AG04449 (cell line): ENCODE results near the gene ETV6.
"Not testable (repeated sequence)": the region's sequence is repeated elsewhere in the genome, so short reads cannot be mapped to it uniquely, and the experiment has no call there.

ENCODE experiments used
- CTCF ChIA-PET: fragments of 350-600 bp; formaldehyde crosslinking; extraction: SDS; loops from one replicate; lab custom pipeline; 2021; ENCODE audit warnings: antibody characterized with exemption; lab: Yijun Ruan, JAX
- POLR2A ChIA-PET: fragments of 400-600, 350-600 bp; formaldehyde crosslinking; extraction: SDS; loops from one replicate; lab custom pipeline; 2020; ENCODE audit warnings: antibody characterized with exemption, inconsistent platforms; lab: Yijun Ruan, JAX
- DNase-seq: peaks from one replicate; pipeline ENCODE4 v3.0.0-alpha.2; 2010; ENCODE audit warnings: low read depth, low spot score
- H3K4me3 ChIP-seq: 2 replicates; pipeline ENCODE4 v1.5.1; 2011; ENCODE audit warnings: low read depth, mild to moderate bottlenecking, control low read depth, low read length
- TF ChIP-seq, protein P1 (sequence below): IDR thresholded peaks from one replicate; pipeline ENCODE4 v1.5.1; 2011; ENCODE audit warnings: mild to moderate bottlenecking, moderate library complexity, low read length, control low read depth, inconsistent platforms; ENCODE audit not compliant: insufficient read depth; ENCODE audit errors: missing control alignments

ETV6 gene

GRCh38 chr12:11902525-11902875 lies 253.0 kb downstream of the ETV6 start:
- TF ChIP-seq, protein P1, sequence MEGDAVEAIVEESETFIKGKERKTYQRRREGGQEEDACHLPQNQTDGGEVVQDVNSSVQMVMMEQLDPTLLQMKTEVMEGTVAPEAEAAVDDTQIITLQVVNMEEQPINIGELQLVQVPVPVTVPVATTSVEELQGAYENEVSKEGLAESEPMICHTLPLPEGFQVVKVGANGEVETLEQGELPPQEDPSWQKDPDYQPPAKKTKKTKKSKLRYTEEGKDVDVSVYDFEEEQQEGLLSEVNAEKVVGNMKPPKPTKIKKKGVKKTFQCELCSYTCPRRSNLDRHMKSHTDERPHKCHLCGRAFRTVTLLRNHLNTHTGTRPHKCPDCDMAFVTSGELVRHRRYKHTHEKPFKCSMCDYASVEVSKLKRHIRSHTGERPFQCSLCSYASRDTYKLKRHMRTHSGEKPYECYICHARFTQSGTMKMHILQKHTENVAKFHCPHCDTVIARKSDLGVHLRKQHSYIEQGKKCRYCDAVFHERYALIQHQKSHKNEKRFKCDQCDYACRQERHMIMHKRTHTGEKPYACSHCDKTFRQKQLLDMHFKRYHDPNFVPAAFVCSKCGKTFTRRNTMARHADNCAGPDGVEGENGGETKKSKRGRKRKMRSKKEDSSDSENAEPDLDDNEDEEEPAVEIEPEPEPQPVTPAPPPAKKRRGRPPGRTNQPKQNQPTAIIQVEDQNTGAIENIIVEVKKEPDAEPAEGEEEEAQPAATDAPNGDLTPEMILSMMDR = no peak
- ChIA-PET CTCF (interaction anchor here (0.8 to 1.3 kb wide), 2 partner anchors 12 to 131 kb away, joined by 3 to 4 read pairs; no protein-coding TSS in a partner anchor), POLR2A (no interaction called here)
- no peak overlapping the region for H3K4me3 ChIP-seq
- no peak for DNase-seq

GRCh38 chr12:11904124-11904523 lies 254.7 kb downstream of the ETV6 start:
- H3K4me3 ChIP-seq = no peak overlapping the region
- TF ChIP-seq, protein P1 = no peak
- ChIA-PET POLR2A (no interaction called here), CTCF (no interaction called here)
- DNase-seq = no peak

DNA sequence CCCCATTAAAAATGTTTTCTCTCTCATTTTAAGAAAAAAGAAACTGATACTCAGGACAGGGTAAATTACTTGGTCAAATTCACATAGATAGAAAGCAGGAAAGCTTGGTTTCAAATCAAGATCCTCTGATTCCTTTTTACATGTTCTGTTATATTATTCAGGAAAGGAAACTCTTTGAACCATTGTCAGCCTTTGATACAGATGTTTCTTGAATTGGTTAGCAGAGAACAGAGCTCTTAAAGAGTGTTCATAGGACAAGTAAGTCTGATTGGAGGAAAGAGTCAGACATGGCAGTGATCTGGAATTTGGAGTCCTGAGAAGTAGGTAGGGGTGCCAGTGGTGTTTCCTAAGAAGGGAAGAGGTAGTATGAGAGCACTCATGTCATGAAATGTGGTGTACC lies 256.1 kb downstream of the ETV6 start:
- TF ChIP-seq, protein P1 = no peak
- ChIA-PET CTCF (interaction anchor here (1.2 to 2.1 kb wide), 2 partner anchors 128 to 324 kb away, joined by 3 to 5 read pairs; no protein-coding TSS in a partner anchor), POLR2A (no interaction called here)
- no peak for DNase-seq
- H3K4me3 ChIP-seq = no peak overlapping the region

GRCh38 chr12:11906286-11906935 lies 256.9 kb downstream of the ETV6 start:
- H3K4me3 ChIP-seq = no peak overlapping the region
- DNase-seq = peak; percentile 49
- TF ChIP-seq, protein P1 = no peak
- ChIA-PET CTCF (interaction anchor here (2.1 kb wide), 1 partner anchor 325 kb away, joined by 5 read pairs; no protein-coding TSS in a partner anchor), POLR2A (interaction anchor here (1.3 kb wide), 1 partner anchor 35 kb away, joined by 5 read pairs; no protein-coding TSS in a partner anchor)

DNA sequence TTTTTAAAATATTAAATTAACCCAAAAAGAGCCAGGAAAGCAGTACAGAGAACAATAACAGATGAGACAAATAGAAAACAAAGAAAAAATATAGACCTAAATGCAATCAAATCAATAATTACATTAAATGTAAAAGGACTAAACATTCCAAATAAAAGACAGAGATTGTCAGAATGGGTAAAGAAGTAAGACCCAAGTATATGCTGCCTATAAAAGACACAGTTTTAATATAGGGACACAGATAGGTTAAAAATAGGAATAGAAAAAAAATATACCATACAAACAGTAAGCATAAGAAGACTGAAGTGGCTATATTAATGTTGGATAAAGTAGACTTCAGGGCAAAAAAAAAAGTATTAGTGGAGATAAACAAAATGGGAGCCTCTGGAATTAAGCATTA lies 258.2 kb downstream of the ETV6 start:
- TF ChIP-seq, protein P1 = no peak
- ChIA-PET POLR2A (no interaction called here), CTCF (interaction anchor here (0.9 kb wide), 1 partner anchor 10 kb away, joined by 3 read pairs; no protein-coding TSS in a partner anchor)
- no peak for DNase-seq
- no peak overlapping the region for H3K4me3 ChIP-seq

DNA sequence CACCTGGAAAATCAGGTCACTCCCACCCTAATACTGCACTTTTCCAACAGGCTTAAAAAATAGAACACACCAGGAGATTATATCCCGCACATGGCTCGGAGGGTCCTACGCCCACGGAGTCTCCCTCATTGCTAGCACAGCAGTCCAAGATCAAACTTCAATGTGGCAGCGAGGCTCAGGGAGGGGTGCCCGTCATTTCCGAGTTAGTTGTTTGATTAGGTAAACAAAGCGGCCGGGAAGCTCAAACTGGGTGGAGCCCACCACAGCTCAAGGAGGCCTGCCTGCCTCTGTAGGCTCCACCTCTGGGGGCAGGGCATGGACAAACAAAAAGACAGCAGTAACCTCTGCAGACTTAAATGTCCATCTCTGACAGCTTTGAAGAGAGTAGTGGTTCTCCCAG lies 259.9 kb downstream of the ETV6 start:
- CTCF ChIA-PET, POLR2A ChIA-PET, DNase-seq, H3K4me3 ChIP-seq: not testable (repeated sequence)

GRCh38 chr12:11916113-11916512 lies 266.6 kb downstream of the ETV6 start:
- ChIA-PET CTCF (no interaction called here), POLR2A (no interaction called here)
- no peak overlapping the region for H3K4me3 ChIP-seq
- TF ChIP-seq, protein P1 = no peak
- no peak for DNase-seq
